IPS-18a (cell line): ENCODE results near the gene FAM136A.
"Not testable (repeated sequence)": the region's sequence is repeated elsewhere in the genome, so short reads cannot be mapped to it uniquely, and the experiment has no call there.

Source experiments
- H3K27ac ChIP-seq: one replicate; pipeline ENCODE4 v1.5.1; 2013; ENCODE audit warnings: low read length
- H3K27me3 ChIP-seq: one replicate; pipeline ENCODE4 v1.6.1; 2013; ENCODE audit warnings: mild to moderate bottlenecking, low read length; ENCODE audit not compliant: control insufficient read depth, insufficient read depth
- H3K36me3 ChIP-seq: one replicate; pipeline ENCODE4 v1.6.1; 2013; ENCODE audit warnings: low read depth, low read length; ENCODE audit not compliant: control insufficient read depth
- H3K4me1 ChIP-seq: one replicate; pipeline ENCODE4 v1.6.1; 2013; ENCODE audit warnings: low read depth, low read length; ENCODE audit not compliant: control insufficient read depth
- H3K4me3 ChIP-seq: one replicate; pipeline ENCODE4 v1.5.1; 2013; ENCODE audit warnings: low read length
- H3K9ac ChIP-seq: one replicate; pipeline ENCODE4 v1.6.1; 2013; ENCODE audit warnings: mild to moderate bottlenecking, low read length, moderate library complexity
- H3K9me3 ChIP-seq: one replicate; pipeline ENCODE4 v1.6.1; 2013; ENCODE audit warnings: low read depth, low read length; ENCODE audit not compliant: control insufficient read depth

Gene FAM136A

GRCh38 chr2:70283500-70284191 is 18.2 kb downstream of the FAM136A start:
- Histone ChIP-seq H3K9ac (no peak overlapping the region), H3K9me3 (no peaks in the 10 kb centered on the region), H3K27ac (no peak overlapping the region), H3K36me3 (peaks cover 83% of the 10 kb centered on the region), H3K4me3 (no peak overlapping the region), H3K4me1 (no peaks in the 10 kb centered on the region), H3K27me3 (no peaks in the 10 kb centered on the region)

DNA sequence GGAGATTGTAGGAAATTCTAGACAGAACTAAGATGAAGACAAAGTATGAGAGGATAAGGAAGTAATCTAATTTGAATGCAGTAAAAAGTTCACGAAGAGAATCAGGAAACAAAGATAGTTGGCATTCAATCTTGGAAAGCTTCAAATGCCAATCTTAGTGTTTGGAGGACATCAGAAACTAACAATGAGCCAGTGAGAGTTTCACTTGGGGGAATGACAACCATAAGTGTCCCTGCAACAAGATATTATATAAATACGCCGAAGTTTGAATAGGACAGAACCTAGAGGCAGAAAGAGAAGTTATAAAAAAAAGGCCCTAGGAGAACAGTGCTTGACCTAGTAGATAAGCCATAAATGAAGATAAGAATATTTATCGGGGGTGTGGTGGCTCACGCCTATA is 19.4 kb downstream of the FAM136A start:
- Histone ChIP-seq H3K4me3 (no peak overlapping the region), H3K4me1 (no peaks in the 10 kb centered on the region), H3K36me3 (peaks cover 76% of the 10 kb centered on the region), H3K27ac (no peak overlapping the region), H3K9me3 (no peaks in the 10 kb centered on the region), H3K27me3 (no peaks in the 10 kb centered on the region), H3K9ac (no peak overlapping the region)

- no peaks in the 10 kb centered on the region for H3K27me3 ChIP-seq
- no peaks in the 10 kb centered on the region for H3K9me3 ChIP-seq
- no peak overlapping the region for H3K9ac ChIP-seq
- no peak overlapping the region for H3K4me3 ChIP-seq
- no peaks in the 10 kb centered on the region for H3K4me1 ChIP-seq
- peaks cover 70% of the 10 kb centered on the region for H3K36me3 ChIP-seq
- H3K27ac ChIP-seq: no peak overlapping the region
These were observed 21.5 kb downstream of the FAM136A start for GRCh38 chr2:70280242-70280798.

DNA sequence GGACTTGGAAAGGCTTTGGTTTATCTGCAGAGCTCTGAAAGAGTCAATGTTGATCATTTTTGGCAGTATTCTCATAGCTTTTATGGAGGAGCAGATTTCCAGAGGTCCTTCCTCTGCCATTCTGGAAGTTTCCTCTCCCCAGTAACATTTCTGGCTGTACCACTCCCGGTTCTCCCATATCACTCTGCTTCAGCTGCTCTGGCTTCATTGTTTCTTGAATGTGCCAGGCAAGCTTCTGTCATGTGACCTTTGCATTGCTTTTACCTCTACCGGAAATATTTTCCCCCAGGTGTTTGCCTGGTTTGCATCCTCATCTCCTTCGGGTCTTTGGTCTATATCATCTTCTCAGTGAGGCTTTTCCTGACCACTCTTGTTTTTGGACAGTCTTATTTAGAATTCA is 31.5 kb downstream of the FAM136A start:
- Histone ChIP-seq H3K27me3 (no peaks in the 10 kb centered on the region), H3K4me1 (no peaks in the 10 kb centered on the region), H3K9ac (no peak overlapping the region), H3K4me3 (no peak overlapping the region), H3K36me3 (peaks cover 10% of the 10 kb centered on the region), H3K9me3 (no peaks in the 10 kb centered on the region), H3K27ac (no peak overlapping the region)

- not testable (repeated sequence) for H3K36me3 ChIP-seq, H3K4me3 ChIP-seq, H3K27ac ChIP-seq, H3K27me3 ChIP-seq, H3K9ac ChIP-seq, H3K4me1 ChIP-seq, H3K9me3 ChIP-seq
These were observed 32.2 kb downstream of the FAM136A start for GRCh38 chr2:70269422-70270302.

DNA sequence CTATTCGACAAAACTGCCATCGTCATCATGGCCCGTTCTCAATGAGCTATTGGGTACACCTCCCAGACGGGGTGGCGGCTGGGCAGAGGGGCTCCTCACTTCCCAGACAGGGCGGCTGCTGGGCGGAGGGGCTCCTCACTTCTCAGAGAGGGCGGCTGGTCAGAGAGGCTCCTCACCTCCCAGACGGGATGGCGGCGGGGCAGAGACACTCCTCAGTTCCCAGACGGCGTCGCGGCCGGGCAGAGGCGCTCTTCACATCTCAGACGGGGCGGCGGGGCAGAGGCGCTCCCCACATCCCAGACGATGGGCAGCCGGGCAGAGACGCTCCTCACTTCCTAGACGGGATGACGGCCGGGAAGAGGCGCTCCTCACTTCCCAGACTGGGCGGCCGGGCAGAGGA is 34.9 kb downstream of the FAM136A start:
- not testable (repeated sequence) for H3K9me3 ChIP-seq

DNA sequence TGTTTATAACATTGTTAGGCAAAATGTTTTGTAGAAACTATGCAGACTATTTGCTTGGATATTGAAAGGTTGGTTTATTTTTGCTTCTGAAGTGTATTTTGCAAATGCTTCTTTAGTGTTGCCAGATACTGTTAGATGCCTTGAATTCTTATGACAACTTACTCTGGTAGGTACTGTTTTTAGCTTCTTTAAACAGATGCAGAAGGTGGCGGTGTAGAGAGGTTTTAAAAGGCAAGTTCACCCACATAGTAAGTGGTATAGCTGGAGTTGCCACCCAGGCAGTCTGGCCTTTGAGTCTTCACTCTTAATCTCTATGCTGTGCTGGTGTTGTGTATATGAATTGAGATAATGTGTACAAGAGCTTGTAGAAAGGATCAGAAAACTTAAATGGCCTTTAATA is 40.4 kb downstream of the FAM136A start:
- Histone ChIP-seq H3K27me3 (no peaks in the 10 kb centered on the region), H3K4me3 (no peak overlapping the region), H3K36me3 (peaks cover 27% of the 10 kb centered on the region), H3K4me1 (no peaks in the 10 kb centered on the region), H3K9ac (no peak overlapping the region), H3K27ac (no peak overlapping the region), H3K9me3 (no peaks in the 10 kb centered on the region)

More for the DNA sequence above, 34.9 kb downstream of the FAM136A start:
- not testable (repeated sequence) for H3K27ac ChIP-seq, H3K9ac ChIP-seq, H3K27me3 ChIP-seq, H3K4me1 ChIP-seq, H3K4me3 ChIP-seq
- peaks cover 12% of the 10 kb centered on the region for H3K36me3 ChIP-seq

- H3K27me3 ChIP-seq: no peaks in the 10 kb centered on the region
- H3K4me1 ChIP-seq: no peaks in the 10 kb centered on the region
- H3K27ac ChIP-seq: no peak overlapping the region
- H3K9me3 ChIP-seq: no peaks in the 10 kb centered on the region
- H3K4me3 ChIP-seq: peak overlapping the region; percentile 84
- H3K9ac ChIP-seq: peak overlapping the region; percentile 61
- peaks cover 21% of the 10 kb centered on the region for H3K36me3 ChIP-seq
These were observed 43.4 kb downstream of the FAM136A start for GRCh38 chr2:70258532-70258875.

DNA sequence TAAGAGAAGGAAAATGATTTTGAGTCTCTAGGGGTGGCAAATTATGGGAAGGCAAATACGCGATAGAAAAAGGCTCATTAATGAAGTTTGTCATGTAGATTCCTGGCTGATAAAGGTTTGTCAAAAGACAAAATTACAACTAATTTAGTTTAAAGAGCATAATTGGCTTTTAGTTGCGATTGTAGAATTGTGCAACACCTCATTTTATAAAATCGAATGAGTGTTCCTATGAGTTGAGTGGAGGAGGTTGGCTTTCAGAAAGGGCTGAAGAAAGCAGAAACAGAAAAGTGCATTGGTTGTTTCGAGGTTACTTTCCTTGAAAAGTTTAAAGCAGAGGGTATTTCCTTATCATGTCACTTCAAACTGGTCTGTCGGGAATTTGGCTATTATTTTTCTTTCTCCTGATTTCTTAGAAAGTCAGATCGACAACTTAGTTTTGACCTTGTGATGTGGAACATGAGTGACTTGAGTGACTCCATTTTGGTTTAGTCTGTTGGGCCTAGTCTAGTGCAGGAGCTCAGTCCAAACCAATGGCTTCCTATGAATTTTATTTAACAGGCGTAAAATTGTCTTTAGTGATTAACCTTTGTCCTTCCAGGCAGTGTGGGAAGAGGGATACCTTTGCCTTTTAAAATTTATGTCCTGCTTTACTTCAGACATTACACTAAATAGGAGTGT is 46.1 kb downstream of the FAM136A start:
- Histone ChIP-seq H3K27ac (no peak overlapping the region), H3K9ac (no peak overlapping the region), H3K36me3 (peaks cover 5% of the 10 kb centered on the region), H3K4me3 (no peak overlapping the region), H3K9me3 (no peaks in the 10 kb centered on the region), H3K27me3 (no peaks in the 10 kb centered on the region), H3K4me1 (no peaks in the 10 kb centered on the region)

- peaks cover 2% of the 10 kb centered on the region for H3K36me3 ChIP-seq
- H3K27me3 ChIP-seq: no peaks in the 10 kb centered on the region
- no peaks in the 10 kb centered on the region for H3K9me3 ChIP-seq
- H3K9ac ChIP-seq: no peak overlapping the region
- no peak overlapping the region for H3K4me3 ChIP-seq
- no peaks in the 10 kb centered on the region for H3K4me1 ChIP-seq
- H3K27ac ChIP-seq: no peak overlapping the region
These were observed 51.4 kb downstream of the FAM136A start for GRCh38 chr2:70250434-70250833.

- Histone ChIP-seq H3K9me3 (no peaks in the 10 kb centered on the region), H3K27me3 (no peaks in the 10 kb centered on the region), H3K36me3 (peaks cover 4% of the 10 kb centered on the region), H3K27ac (peak within 1 kb of the TSS; percentile 95), H3K9ac (peak within 1 kb of the TSS; percentile 99), H3K4me1 (peaks cover 5% of the 10 kb centered on the region), H3K4me3 (peak within 1 kb of the TSS; percentile 82)
These were observed 53.6 kb downstream of the FAM136A start, which contains the start of gene TIA1 for GRCh38 chr2:70248181-70248847. TIA1 (minus strand) TSS chr2:70248628; CDS start chr2:70248430, 198 bp downstream.
